Measurements from ENCODE around the gene PSMD11.

The PSMD11 gene

GRCh38 chr17:32491371-32492263, 47.3 kb downstream of the PSMD11 start:
- DNase-seq (ENCODE audit: low spot score): no peak

GRCh38 chr17:32492264-32492589, 47.9 kb downstream of the PSMD11 start:
- no peak for DNase-seq (ENCODE audit: low spot score)

GRCh38 chr17:32492648-32493289, 48.5 kb downstream of the PSMD11 start:
- DNase-seq (ENCODE audit: low spot score): no peak

GRCh38 chr17:32493571-32493970, 49.3 kb downstream of the PSMD11 start:
- DNase-seq (ENCODE audit: low spot score): no peak

- DNase-seq (ENCODE audit: low spot score): no peak
These were observed 49.7 kb downstream of the PSMD11 start for GRCh38 chr17:32493976-32494513.

- no peak for DNase-seq (ENCODE audit: low spot score)
These were observed 50.5 kb downstream of the PSMD11 start for GRCh38 chr17:32494621-32495358.

- no peak for DNase-seq (ENCODE audit: low spot score)
These were observed 51.3 kb downstream of the PSMD11 start for GRCh38 chr17:32495359-32496231.

GRCh38 chr17:32496395-32497073, 52.2 kb downstream of the PSMD11 start:
- DNase-seq (ENCODE audit: low spot score): no peak

GRCh38 chr17:32497431-32498205, 53.3 kb downstream of the PSMD11 start:
- no peak for DNase-seq (ENCODE audit: low spot score)

- no peak for DNase-seq (ENCODE audit: low spot score)
These were observed 54.1 kb downstream of the PSMD11 start for GRCh38 chr17:32498391-32498790.

GRCh38 chr17:32502013-32502412, 57.7 kb downstream of the PSMD11 start:
- DNase-seq (ENCODE audit: low spot score): no peak

GRCh38 chr17:32502710-32503109, 58.4 kb downstream of the PSMD11 start:
- no peak for DNase-seq (ENCODE audit: low spot score)

- peak; percentile 72 for DNase-seq (ENCODE audit: low spot score)
These were observed 59.2 kb downstream of the PSMD11 start for GRCh38 chr17:32503251-32504165.

GRCh38 chr17:32504166-32504990, 60.1 kb downstream of the PSMD11 start:
- no peak for DNase-seq (ENCODE audit: low spot score)

- DNase-seq (ENCODE audit: low spot score): no peak
These were observed 64.6 kb downstream of the PSMD11 start for GRCh38 chr17:32508926-32509325.

GRCh38 chr17:32510466-32510865, 66.2 kb downstream of the PSMD11 start:
- no peak for DNase-seq (ENCODE audit: low spot score)

GRCh38 chr17:32512328-32512727, 68.0 kb downstream of the PSMD11 start:
- no peak for DNase-seq (ENCODE audit: low spot score)

- DNase-seq (ENCODE audit: low spot score): no peak
These were observed 69.3 kb downstream of the PSMD11 start for GRCh38 chr17:32513579-32513978.

All from CD4-positive, alpha-beta T cell treated with Interleukin-2 at 100 ng/mL for 4 hours (primary cell).